Stimulated activated CD4-positive, alpha-beta T cell treated with anti-CD3 and anti-CD28 coated beads, Interleukin-1b, Interleukin-23, amount 100 ng/mL, for 4 hours (primary cell): Measurements from ENCODE around the gene SH3PXD2A.
"Not testable (repeated sequence)": the region's sequence is repeated elsewhere in the genome, so short reads cannot be mapped to it uniquely, and the experiment has no call there.

Experiments
- DNase-seq, 2 donors: peaks; one replicate each; pipeline ENCODE4 v3.0.0-alpha.2; 2020; ENCODE audit warnings: low read depth in 2 of 2

SH3PXD2A gene

GRCh38 chr10:103791858-103792257 lies 63.5 kb downstream of the SH3PXD2A start:
- no peak for DNase-seq

- DNase-seq = no peak
Measured at GRCh38 chr10:103791291-103791690, 64.1 kb downstream of the SH3PXD2A start.

- DNase-seq = no peak
Measured at GRCh38 chr10:103790580-103790979, 64.8 kb downstream of the SH3PXD2A start.

GRCh38 chr10:103789771-103790201 lies 65.6 kb downstream of the SH3PXD2A start:
- DNase-seq = no peak

GRCh38 chr10:103789161-103789560 lies 66.2 kb downstream of the SH3PXD2A start:
- DNase-seq = no peak

- DNase-seq = no peak
Measured at GRCh38 chr10:103787331-103787730, 68.0 kb downstream of the SH3PXD2A start.

GRCh38 chr10:103786020-103786419 lies 69.4 kb downstream of the SH3PXD2A start:
- DNase-seq = no peak

- no peak for DNase-seq
Measured at GRCh38 chr10:103784723-103785418, 70.5 kb downstream of the SH3PXD2A start.

GRCh38 chr10:103784089-103784488 lies 71.3 kb downstream of the SH3PXD2A start:
- no peak for DNase-seq

GRCh38 chr10:103783681-103784080 lies 71.7 kb downstream of the SH3PXD2A start:
- no peak for DNase-seq

- no peak for DNase-seq
Measured at GRCh38 chr10:103781329-103782061, 73.9 kb downstream of the SH3PXD2A start.

GRCh38 chr10:103780242-103781149 lies 74.9 kb downstream of the SH3PXD2A start:
- DNase-seq = no peak

GRCh38 chr10:103778358-103779139 lies 76.8 kb downstream of the SH3PXD2A start:
- DNase-seq = no peak

GRCh38 chr10:103776878-103777591 lies 78.3 kb downstream of the SH3PXD2A start:
- DNase-seq = no peak

- no peak for DNase-seq
Measured at GRCh38 chr10:103775776-103776175, 79.6 kb downstream of the SH3PXD2A start.

- not testable (repeated sequence) for DNase-seq
Measured at GRCh38 chr10:103772846-103773245, 82.5 kb downstream of the SH3PXD2A start.

GRCh38 chr10:103772096-103772845 lies 83.1 kb downstream of the SH3PXD2A start:
- peak; percentile 28 to 47 for DNase-seq

- no peak for DNase-seq
Measured at GRCh38 chr10:103770139-103770538, 85.2 kb downstream of the SH3PXD2A start.

- no peak for DNase-seq
Measured at GRCh38 chr10:103769176-103769575, 86.2 kb downstream of the SH3PXD2A start.

GRCh38 chr10:103768345-103768744 lies 87.0 kb downstream of the SH3PXD2A start:
- no peak for DNase-seq
